HepG2 (cell line): Measurements from ENCODE around the gene TMUB1. TPM values are rescaled to one million over a fixed set of nuclear protein-coding genes. Genes with fewer than 3 reads are reported as not detected.
A peak's percentile ranks its signal among the peaks of the same experiment; 100 is the strongest.

ENCODE experiments used
- ATAC-seq: fragments of 200-7000 bp; cut with Tn5 transposase; 3 replicates; pipeline ENCODE4 v1.9.1; 2020; ENCODE audit warnings: mild to moderate bottlenecking, moderate library complexity
- BruUV-seq: library from RNA; stranded (reverse); fragments of 400-500 nt; replicated peaks from 2 replicates; lab custom pipeline; 2021; lab: Mats Ljungman, UMichigan
- CTCF ChIA-PET: fragments of 300-600 bp; formaldehyde crosslinking; extraction: SDS; loops from one replicate; lab custom pipeline; 2021; ENCODE audit warnings: low total read pairs, inconsistent platforms, low intra/inter-chr PET ratio; lab: Yijun Ruan, JAX
- POLR2A ChIA-PET: fragments of 350-600 bp; sonication (Branson Sonifier 250); formaldehyde crosslinking; loops from one replicate; lab custom pipeline; 2020; ENCODE audit warnings: antibody characterized with exemption, inconsistent platforms; lab: Yijun Ruan, JAX
- DNase-seq: peaks from one replicate; pipeline ENCODE4 v3.0.0-alpha.2; 2015; ENCODE audit warnings: low spot score
- FAIRE-seq: peaks from 3 replicates; lab custom pipeline; 2011; peaks lifted over from hg19 to GRCh38; lab: Jason Lieb, UNC
- H2AFZ ChIP-seq: one replicate; pipeline ENCODE4 v1.6.1; 2011; ENCODE audit warnings: low read length, inconsistent platforms
- H3K27ac ChIP-seq: fragments of 300-600 bp; 3 replicates; pipeline ENCODE4 v1.8.0; 2011; ENCODE audit warnings: mixed run types, mild to moderate bottlenecking, mixed read lengths, low read length, inconsistent platforms; ENCODE audit not compliant: insufficient read depth; ENCODE audit errors: extremely low read length
- H3K27me3 ChIP-seq, 2 experiments: fragments of 200-600 bp in 1 of 2; 2 replicates in 1 of 2; 3 replicates in 1 of 2; pipeline versions ENCODE4 v1.6.0 to v1.8.0; 2011; ENCODE audit warnings: low read length in 2 of 2, mild to moderate bottlenecking in 2 of 2, moderate library complexity in 2 of 2, inconsistent platforms in 1 of 2; ENCODE audit not compliant: insufficient read depth in 2 of 2, control insufficient read depth in 1 of 2
- H3K36me3 ChIP-seq, 2 experiments: fragments of 200-600 bp in 1 of 2; replicated peaks in 1 of 2; 2 replicates in 1 of 2; 3 replicates in 1 of 2; pipeline versions ENCODE4 v1.5.1 to v1.8.0; 2011; ENCODE audit warnings: low read length in 2 of 2, inconsistent platforms in 1 of 2; ENCODE audit not compliant: insufficient read depth in 2 of 2, control insufficient read depth in 1 of 2
- H3K4me1 ChIP-seq: 2 replicates; pipeline ENCODE4 v1.5.1; 2012; ENCODE audit warnings: low read length, inconsistent platforms; ENCODE audit not compliant: insufficient read depth
- H3K4me2 ChIP-seq: 2 replicates; pipeline ENCODE4 v1.6.0; 2011; ENCODE audit warnings: low read depth, low read length, inconsistent platforms
- H3K4me3 ChIP-seq, 3 experiments: fragments of 200-600 bp in 1 of 3; sonication (generic), shearing (Covaris generic) in 1 of 3; replicated peaks in 1 of 3; 2 replicates each; pipeline ENCODE4 v1.5.1; 2011 to 2016; ENCODE audit warnings: low read length in 3 of 3, inconsistent platforms in 2 of 3, low read depth in 2 of 3, mild to moderate bottlenecking in 2 of 3, control low read depth in 1 of 3, mixed read lengths in 1 of 3; ENCODE audit not compliant: insufficient read depth in 1 of 3
- H3K79me2 ChIP-seq: one replicate; pipeline ENCODE4 v1.6.1; 2011; ENCODE audit warnings: low read length, inconsistent platforms; ENCODE audit not compliant: insufficient read depth
- H3K9ac ChIP-seq: 2 replicates; pipeline ENCODE4 v1.6.0; 2011; ENCODE audit warnings: mild to moderate bottlenecking, low read depth, low read length, inconsistent platforms; ENCODE audit not compliant: insufficient read depth
- H3K9me3 ChIP-seq: 2 replicates; pipeline ENCODE4 v1.5.1; 2012; ENCODE audit warnings: mild to moderate bottlenecking, low read length
- H4K20me1 ChIP-seq: 2 replicates; pipeline ENCODE4 v1.6.0; 2011; ENCODE audit warnings: inconsistent platforms, mild to moderate bottlenecking, low read length, moderate library complexity; ENCODE audit not compliant: insufficient read depth
- EED ChIP-seq: sonication (generic); formaldehyde crosslinking; IDR thresholded peaks from 2 replicates; pipeline ENCODE4 v1.5.0; 2020; ENCODE audit warnings: mild to moderate bottlenecking, missing genetic modification reagents
- GPBP1L1 ChIP-seq: sonication (generic); formaldehyde crosslinking; IDR thresholded peaks from 2 replicates; pipeline ENCODE4 v1.5.0; 2020; ENCODE audit warnings: mild to moderate bottlenecking, missing genetic modification reagents
- HDAC1 ChIP-seq: sonication (generic); formaldehyde crosslinking; IDR thresholded peaks from 2 replicates; pipeline ENCODE4 v1.5.1; 2020; ENCODE audit warnings: mild to moderate bottlenecking, missing genetic modification reagents
- NFE2L1 ChIP-seq: sonication (generic); formaldehyde crosslinking; IDR thresholded peaks from 2 replicates; pipeline ENCODE4 v1.4.0; 2020; ENCODE audit warnings: missing genetic modification reagents, mild to moderate bottlenecking, borderline replicate concordance
- PHF5A ChIP-seq: IDR thresholded peaks from one replicate; pipeline ENCODE4 v1.6.1; 2018; ENCODE audit warnings: low read depth, missing genetic modification reagents; ENCODE audit not compliant: unreplicated experiment
- PRPF4 ChIP-seq: fragments of 200-400 bp; formaldehyde crosslinking; IDR thresholded peaks from 2 replicates; pipeline ENCODE4 v1.6.1; 2016; ENCODE audit warnings: low read length, low read depth; ENCODE audit not compliant: poor library complexity, severe bottlenecking
- SCMH1 ChIP-seq: sonication (generic); formaldehyde crosslinking; IDR thresholded peaks from 2 replicates; pipeline ENCODE4 v1.9.0; 2021; ENCODE audit warnings: missing genetic modification reagents, mild to moderate bottlenecking, borderline replicate concordance
- SMARCE1 ChIP-seq: fragments of 450-650 bp; IDR thresholded peaks from 2 replicates; pipeline ENCODE4 v1.6.1; 2017; ENCODE audit warnings: borderline replicate concordance
- SUZ12 ChIP-seq: fragments of 150-350 bp; IDR thresholded peaks from 2 replicates; pipeline ENCODE4 v1.6.1; 2014; ENCODE audit warnings: low read depth, low read length
- ZNF232 ChIP-seq: sonication (generic); formaldehyde crosslinking; IDR thresholded peaks from 2 replicates; pipeline ENCODE4 v1.4.0; 2020; ENCODE audit warnings: missing genetic modification reagents, borderline replicate concordance
- ZNF441 ChIP-seq: sonication (generic); formaldehyde crosslinking; IDR thresholded peaks from 2 replicates; pipeline ENCODE4 v1.7.0; 2021; ENCODE audit warnings: missing genetic modification reagents, borderline replicate concordance
- ZNF468 ChIP-seq: sonication (generic); formaldehyde crosslinking; IDR thresholded peaks from 2 replicates; pipeline ENCODE4 v1.8.0; 2022; ENCODE audit warnings: mild to moderate bottlenecking, moderate library complexity, missing genetic modification reagents
- ZNF607 ChIP-seq: sonication (generic); formaldehyde crosslinking; IDR thresholded peaks from 2 replicates; pipeline ENCODE4 v1.5.1; 2020; ENCODE audit warnings: missing genetic modification reagents, mild to moderate bottlenecking, borderline replicate concordance
- ZNF713 ChIP-seq: sonication (generic); formaldehyde crosslinking; IDR thresholded peaks from 2 replicates; pipeline ENCODE4 v1.4.0; 2020; ENCODE audit warnings: mild to moderate bottlenecking, missing genetic modification reagents
- ZNF775 ChIP-seq: sonication (generic); formaldehyde crosslinking; IDR thresholded peaks from 2 replicates; pipeline ENCODE4 v1.4.0; 2020; ENCODE audit warnings: missing genetic modification reagents, mild to moderate bottlenecking, moderate library complexity, borderline replicate concordance
- WGBS: methylation state at CpG from one replicate; pipeline ENCODE4 v1.1.6; 2017; ENCODE audit warnings: low lambda C conversion rate; 5-methylcytosine and 5-hydroxymethylcytosine counted together
- in situ Hi-C: cut with HindIII; loops from 2 replicates; pipeline ENCODE4 v1.10.0; 2017; ENCODE audit warnings: low pct_unique_long_range_greater_than_20kb; ENCODE audit not compliant: extremely low pct_ligation_motif_present
- intact Hi-C: fragments of 100-400 bp; cut with micrococcal nuclease; formaldehyde crosslinking; loops from one replicate; pipeline ENCODE4 v1.10.0; 2022; ENCODE audit not compliant: unreplicated experiment
- polyA plus RNA-seq, 8 experiments: library from polyadenylated mRNA; depleted of rRNA in 3 of 8; stranded (reverse) in 7 of 8; unstranded in 1 of 8; fragments of >200 nt; fragmentation: Illumina TruSeq in 4 of 8; extraction: Trizol in 4 of 8; gene quantifications; 2 replicates each; pipeline versions ENCODE4 v1.2.1 to v1.2.3, GENCODE V29; 2011 to 2016; ENCODE audit warnings: low read depth in 4 of 8, missing spikeins in 1 of 8, mixed read lengths in 1 of 8; ENCODE audit not compliant: insufficient read depth in 1 of 8
- total RNA-seq, 5 experiments: library from RNA; depleted of rRNA; stranded (reverse); fragments of >200 nt; fragmentation: Illumina TruSeq; extraction: Trizol; gene quantifications; 2 replicates each; pipeline ENCODE4 v1.2.3, GENCODE V29; 2016; ENCODE audit warnings: low read depth in 1 of 5
- TF ChIP-seq, protein P1 (sequence below), 2 experiments: sonication (generic) in 1 of 2; formaldehyde crosslinking in 1 of 2; IDR thresholded peaks; 2 replicates each; pipeline versions ENCODE4 v1.4.0 to v1.6.1; 2016 to 2020; ENCODE audit warnings: borderline replicate concordance in 1 of 2, low read depth in 1 of 2, mild to moderate bottlenecking in 1 of 2, missing genetic modification reagents in 1 of 2
- TF ChIP-seq, protein P2 (sequence below): sonication (generic); formaldehyde crosslinking; IDR thresholded peaks from 2 replicates; pipeline ENCODE4 v1.4.0; 2020; ENCODE audit warnings: mild to moderate bottlenecking, missing genetic modification reagents

The TMUB1 gene
- total and polyA plus RNA-seq, 2 of the 13 experiments (the other 11 are each of a cell fraction or from before 2014, with no cell fraction given), result 44.8 to 51.6 TPM

GRCh38 chr7:151124899-151125399, 41.7 kb upstream of the TMUB1 start (continued):
- no peak for TF ChIP-seq ZNF607
- TF ChIP-seq ZNF468 (CRISPR knock-in tag), result no peak
- TF ChIP-seq ZNF713 (CRISPR knock-in tag), result no peak
- no peak for TF ChIP-seq SUZ12

DNA sequence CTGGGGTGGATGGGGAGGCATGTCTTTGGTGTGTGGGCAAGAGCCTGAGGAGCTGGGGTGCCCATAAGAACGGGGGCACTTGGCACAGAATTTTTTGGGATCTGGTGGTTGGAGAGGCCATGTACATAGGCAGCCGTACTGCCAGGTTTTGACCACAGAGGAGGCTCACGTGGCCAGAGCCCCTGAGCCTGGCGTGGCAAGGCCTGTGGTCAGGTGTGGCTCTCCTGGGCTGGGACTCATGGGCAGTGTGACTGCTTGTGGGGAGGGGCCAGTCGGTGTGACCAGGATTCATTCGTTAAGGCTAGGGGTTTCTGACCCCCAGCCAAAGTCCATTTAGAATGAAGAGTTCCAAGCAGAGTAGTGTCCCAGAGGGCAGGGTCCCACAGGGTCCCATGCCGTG, 41.2 kb upstream of the TMUB1 start:
- no peak overlapping the region for H2AFZ ChIP-seq
- DNase-seq, result no peak
- WGBS, result 100% methylated on average over 1 of the region's 7 CpGs
- no peaks in the 10 kb centered on the region for H3K27me3 ChIP-seq
- no peaks in the 10 kb centered on the region for H3K4me1 ChIP-seq
- ChIA-PET CTCF (interaction anchor here (1.1 to 3.1 kb wide), 4 partner anchors 48 to 179 kb away, joined by 3 to 67 read pairs (median 10); no protein-coding TSS in a partner anchor), POLR2A (interaction anchor here (1.0 kb wide), 2 partner anchors 15 to 62 kb away, joined by 3 read pairs; no protein-coding TSS in a partner anchor)
- in situ Hi-C loops (loop anchor here (10.0 kb wide), 1 partner anchor 180 kb away; no protein-coding TSS in a partner anchor), intact Hi-C loops (no loop called here)
- no peak overlapping the region for H3K4me3 ChIP-seq
- H3K9me3 ChIP-seq, result no peaks in the 10 kb centered on the region
- no peak overlapping the region for H3K4me2 ChIP-seq
- no peak for FAIRE-seq
- H3K36me3 ChIP-seq, result peaks cover 18 to 50% of the 10 kb centered on the region in 2 experiments
- H3K79me2 ChIP-seq, result no peaks in the 10 kb centered on the region
- no peak overlapping the region for H3K27ac ChIP-seq
- ATAC-seq, result no peak
- peaks cover 6% of the 10 kb centered on the region; the same call in 1 of the 2 replicates for H4K20me1 ChIP-seq
- BruUV-seq, result no TSS peak
- H3K9ac ChIP-seq, result no peak overlapping the region
- TF ChIP-seq NFE2L1 (CRISPR knock-in tag) (no peak), ZNF775 (CRISPR knock-in tag) (no peak), GPBP1L1 (CRISPR knock-in tag) (no peak), ZNF232 (CRISPR knock-in tag) (no peak), EED (0 out of 2 replicates have a peak, but pooled peaks have one; percentile 36), HDAC1 (CRISPR knock-in tag) (no peak), SCMH1 (no peak), PRPF4 (no peak), SMARCE1 (no peak), PHF5A (CRISPR knock-in tag) (no peak), ZNF441 (CRISPR knock-in tag) (no peak)
- TF ChIP-seq, protein P1, sequence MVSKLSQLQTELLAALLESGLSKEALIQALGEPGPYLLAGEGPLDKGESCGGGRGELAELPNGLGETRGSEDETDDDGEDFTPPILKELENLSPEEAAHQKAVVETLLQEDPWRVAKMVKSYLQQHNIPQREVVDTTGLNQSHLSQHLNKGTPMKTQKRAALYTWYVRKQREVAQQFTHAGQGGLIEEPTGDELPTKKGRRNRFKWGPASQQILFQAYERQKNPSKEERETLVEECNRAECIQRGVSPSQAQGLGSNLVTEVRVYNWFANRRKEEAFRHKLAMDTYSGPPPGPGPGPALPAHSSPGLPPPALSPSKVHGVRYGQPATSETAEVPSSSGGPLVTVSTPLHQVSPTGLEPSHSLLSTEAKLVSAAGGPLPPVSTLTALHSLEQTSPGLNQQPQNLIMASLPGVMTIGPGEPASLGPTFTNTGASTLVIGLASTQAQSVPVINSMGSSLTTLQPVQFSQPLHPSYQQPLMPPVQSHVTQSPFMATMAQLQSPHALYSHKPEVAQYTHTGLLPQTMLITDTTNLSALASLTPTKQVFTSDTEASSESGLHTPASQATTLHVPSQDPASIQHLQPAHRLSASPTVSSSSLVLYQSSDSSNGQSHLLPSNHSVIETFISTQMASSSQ (IDR thresholded peaks at IDR 0.05; ENCODE audit: low read depth), result no peak
- TF ChIP-seq, protein P1 (CRISPR knock-in tag; IDR thresholded peaks at IDR 0.05; ENCODE audit: borderline replicate concordance), result no peak
- TF ChIP-seq, protein P2, sequence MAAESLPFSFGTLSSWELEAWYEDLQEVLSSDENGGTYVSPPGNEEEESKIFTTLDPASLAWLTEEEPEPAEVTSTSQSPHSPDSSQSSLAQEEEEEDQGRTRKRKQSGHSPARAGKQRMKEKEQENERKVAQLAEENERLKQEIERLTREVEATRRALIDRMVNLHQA (CRISPR knock-in tag), result no peak
